Jurkat, Clone E6-1 (cell line): ENCODE measurements around the gene COPE.
"Not testable (repeated sequence)": the region's sequence is repeated elsewhere in the genome, so short reads cannot be mapped to it uniquely, and the experiment has no call there.

Experiments used
- DNase-seq: peaks from one replicate; pipeline ENCODE4 v3.0.0-alpha.2; 2011; ENCODE audit warnings: low read depth, low spot score
- H3K4me3 ChIP-seq: 2 replicates; pipeline ENCODE4 v1.5.1; 2011; ENCODE audit warnings: mild to moderate bottlenecking, low read length, control low read depth, moderate library complexity

The COPE gene

GRCh38 chr19:18941628-18942354, 22.6 kb upstream of the COPE start:
- peak overlapping the region; percentile 35 for H3K4me3 ChIP-seq
- DNase-seq = no peak

- peak; percentile 20 for DNase-seq
- H3K4me3 ChIP-seq = peak within 1 kb of the TSS; percentile 60
Observed at GRCh38 chr19:18940769-18941627, 21.8 kb upstream of the COPE start, which contains the start of gene HOMER3. Gene HOMER3, minus strand, starts transcription at chr19:18941217. Its CDS starts 2,235 bp downstream, at chr19:18938982.

GRCh38 chr19:18939922-18940768, 21.0 kb upstream of the COPE start:
- DNase-seq = no peak
- H3K4me3 ChIP-seq = peak overlapping the region; percentile 60

- no peak for DNase-seq
- no peak overlapping the region for H3K4me3 ChIP-seq
Observed at GRCh38 chr19:18939163-18939562, 20.0 kb upstream of the COPE start.

GRCh38 chr19:18933297-18933696, 14.1 kb upstream of the COPE start:
- no peak overlapping the region for H3K4me3 ChIP-seq

GRCh38 chr19:18932216-18932841, 13.1 kb upstream of the COPE start:
- peak; percentile 20 for DNase-seq
- H3K4me3 ChIP-seq = no peak overlapping the region

More at GRCh38 chr19:18933297-18933696, 14.1 kb upstream of the COPE start:
- DNase-seq = no peak

GRCh38 chr19:18931316-18932162, 12.4 kb upstream of the COPE start:
- no peak overlapping the region for H3K4me3 ChIP-seq
- DNase-seq = no peak

GRCh38 chr19:18929311-18929710, 10.1 kb upstream of the COPE start:
- no peak overlapping the region for H3K4me3 ChIP-seq
- DNase-seq = no peak

- no peak for DNase-seq
- no peak overlapping the region for H3K4me3 ChIP-seq
Observed at GRCh38 chr19:18928018-18928805, 9.0 kb upstream of the COPE start.

- DNase-seq = no peak
- no peak overlapping the region for H3K4me3 ChIP-seq
Observed at GRCh38 chr19:18924684-18925213, 5.6 kb upstream of the COPE start.

- H3K4me3 ChIP-seq = no peak overlapping the region
- DNase-seq = no peak
Observed at GRCh38 chr19:18922228-18922985, 3.2 kb upstream of the COPE start.

- no peak for DNase-seq
- H3K4me3 ChIP-seq = no peak overlapping the region
Observed at GRCh38 chr19:18921593-18921992, 2.4 kb upstream of the COPE start.

GRCh38 chr19:18920400-18920799, 1.2 kb upstream of the COPE start:
- no peak for DNase-seq
- H3K4me3 ChIP-seq = peak overlapping the region; percentile 100

- H3K4me3 ChIP-seq = peak overlapping the region; percentile 100
- no peak for DNase-seq
Observed at GRCh38 chr19:18919900-18920214, 670 bp upstream of the COPE start.

- H3K4me3 ChIP-seq = peak overlapping the region; percentile 100; the same call in 1 of the 2 replicates
- DNase-seq = not testable (repeated sequence)
Observed at GRCh38 chr19:18917593-18917992, 1.6 kb downstream of the COPE start.

- H3K4me3 ChIP-seq = no peak overlapping the region
- DNase-seq = peak; percentile 45
Observed at GRCh38 chr19:18915639-18916038, 3.5 kb downstream of the COPE start.

GRCh38 chr19:18913466-18913865, 5.7 kb downstream of the COPE start:
- H3K4me3 ChIP-seq = no peak overlapping the region
- no peak for DNase-seq
